HEK293 (cell line): ENCODE measurements around the gene LENEP.
A peak's percentile ranks its signal among the peaks of the same experiment; 100 is the strongest.

ENCODE experiments used
- GFI1B ChIP-seq: fragments of 450-650 bp; formaldehyde crosslinking; IDR thresholded peaks from 2 replicates; pipeline ENCODE4 v1.5.1; 2016; ENCODE audit warnings: missing biosample characterization, missing genetic modification characterization
- KLF9 ChIP-seq: fragments of 450-650 bp; formaldehyde crosslinking; IDR thresholded peaks from 2 replicates; pipeline ENCODE4 v1.5.1; 2016; ENCODE audit warnings: missing biosample characterization, missing genetic modification characterization, low read depth
- RBAK ChIP-seq: fragments of 450-650 bp; formaldehyde crosslinking; IDR thresholded peaks from 2 replicates; pipeline ENCODE4 v1.5.1; 2016; ENCODE audit warnings: missing biosample characterization, missing genetic modification characterization
- ZBTB20 ChIP-seq: fragments of 450-650 bp; formaldehyde crosslinking; IDR thresholded peaks from 2 replicates; pipeline ENCODE4 v1.5.1; 2016; ENCODE audit warnings: missing biosample characterization, missing genetic modification characterization
- ZBTB48 ChIP-seq: fragments of 450-650 bp; formaldehyde crosslinking; IDR thresholded peaks from 2 replicates; pipeline ENCODE4 v1.5.1; 2016; ENCODE audit warnings: missing biosample characterization, missing genetic modification characterization
- ZBTB8A ChIP-seq: fragments of 450-650 bp; formaldehyde crosslinking; IDR thresholded peaks from 2 replicates; pipeline ENCODE4 v1.5.1; 2016; ENCODE audit warnings: missing biosample characterization, missing genetic modification characterization
- ZFHX2 ChIP-seq: fragments of 450-650 bp; formaldehyde crosslinking; conservative IDR thresholded peaks from 2 replicates; pipeline ENCODE4 v1.5.1; 2016; ENCODE audit warnings: missing biosample characterization, missing genetic modification characterization
- ZFP37 ChIP-seq: fragments of 450-650 bp; formaldehyde crosslinking; IDR thresholded peaks from 2 replicates; pipeline ENCODE4 v1.5.1; 2016; ENCODE audit warnings: missing biosample characterization, missing genetic modification characterization
- ZFP69B ChIP-seq: fragments of 450-650 bp; formaldehyde crosslinking; IDR thresholded peaks from 2 replicates; pipeline ENCODE4 v1.5.1; 2016; ENCODE audit warnings: missing biosample characterization, missing genetic modification characterization
- ZNF132 ChIP-seq: fragments of 450-650 bp; formaldehyde crosslinking; IDR thresholded peaks from 2 replicates; pipeline ENCODE4 v1.5.1; 2017; ENCODE audit warnings: missing biosample characterization, missing genetic modification characterization, borderline replicate concordance
- ZNF174 ChIP-seq: fragments of 450-650 bp; formaldehyde crosslinking; IDR thresholded peaks from 2 replicates; pipeline ENCODE4 v1.5.0; 2017; ENCODE audit warnings: missing biosample characterization, mild to moderate bottlenecking, missing genetic modification characterization
- ZNF335 ChIP-seq: fragments of 450-650 bp; formaldehyde crosslinking; conservative IDR thresholded peaks from 2 replicates; pipeline ENCODE4 v1.5.1; 2016; ENCODE audit warnings: missing biosample characterization, missing genetic modification characterization
- ZNF398 ChIP-seq: fragments of 450-650 bp; formaldehyde crosslinking; IDR thresholded peaks from 2 replicates; pipeline ENCODE4 v1.5.1; 2017; ENCODE audit warnings: missing biosample characterization, missing genetic modification characterization
- ZNF600 ChIP-seq: fragments of 450-650 bp; formaldehyde crosslinking; IDR thresholded peaks from 2 replicates; pipeline ENCODE4 v1.5.1; 2016; ENCODE audit warnings: missing biosample characterization, missing genetic modification characterization
- ZNF664 ChIP-seq: fragments of 450-650 bp; formaldehyde crosslinking; IDR thresholded peaks from 2 replicates; pipeline ENCODE4 v1.5.1; 2016; ENCODE audit warnings: missing biosample characterization, missing genetic modification characterization
- ZNF768 ChIP-seq: fragments of 450-650 bp; formaldehyde crosslinking; IDR thresholded peaks from 2 replicates; pipeline ENCODE4 v1.5.1; 2018; ENCODE audit warnings: missing biosample characterization, mild to moderate bottlenecking, missing genetic modification characterization
- ZNF830 ChIP-seq: fragments of 450-650 bp; IDR thresholded peaks from 2 replicates; pipeline ENCODE4 v1.5.0; 2018; ENCODE audit warnings: missing biosample characterization, missing genetic modification characterization, low read depth, mild to moderate bottlenecking, moderate library complexity
- ZSCAN30 ChIP-seq: fragments of 450-650 bp; IDR thresholded peaks from 2 replicates; pipeline ENCODE4 v1.5.1; 2018; ENCODE audit warnings: missing biosample characterization, mild to moderate bottlenecking, missing genetic modification characterization, moderate library complexity
- ZSCAN4 ChIP-seq: fragments of 450-650 bp; formaldehyde crosslinking; IDR thresholded peaks from 2 replicates; pipeline ENCODE4 v1.5.1; 2017; ENCODE audit warnings: missing biosample characterization, missing genetic modification characterization
- ZSCAN5A ChIP-seq: fragments of 450-650 bp; formaldehyde crosslinking; IDR thresholded peaks from 2 replicates; pipeline ENCODE4 v1.5.1; 2016; ENCODE audit warnings: missing biosample characterization, missing genetic modification characterization
- TF ChIP-seq, protein P1 (sequence below): fragments of 450-650 bp; formaldehyde crosslinking; IDR thresholded peaks from 2 replicates; pipeline ENCODE4 v1.5.1; 2016; ENCODE audit warnings: missing biosample characterization, missing genetic modification characterization
- TF ChIP-seq, protein P2 (sequence below): fragments of 450-650 bp; formaldehyde crosslinking; IDR thresholded peaks from 2 replicates; pipeline ENCODE4 v1.5.1; 2017; ENCODE audit warnings: missing biosample characterization, missing genetic modification characterization
- TF ChIP-seq, protein P3 (sequence below): fragments of 450-650 bp; formaldehyde crosslinking; IDR thresholded peaks from 2 replicates; pipeline ENCODE4 v1.5.1; 2016; ENCODE audit warnings: missing biosample characterization, missing genetic modification characterization
- TF ChIP-seq, protein P4 (sequence below): fragments of 450-650 bp; formaldehyde crosslinking; IDR thresholded peaks from 2 replicates; pipeline ENCODE4 v1.5.1; 2016; ENCODE audit warnings: missing biosample characterization, missing genetic modification characterization, low read depth
- TF ChIP-seq, protein P5 (sequence below): fragments of 450-650 bp; formaldehyde crosslinking; IDR thresholded peaks from 2 replicates; pipeline ENCODE4 v1.5.1; 2017; ENCODE audit warnings: missing biosample characterization, missing genetic modification characterization

Gene LENEP

GRCh38 chr1:154999571-155000410 is 6.4 kb downstream of the LENEP start (continued):
- TF ChIP-seq, protein P1, sequence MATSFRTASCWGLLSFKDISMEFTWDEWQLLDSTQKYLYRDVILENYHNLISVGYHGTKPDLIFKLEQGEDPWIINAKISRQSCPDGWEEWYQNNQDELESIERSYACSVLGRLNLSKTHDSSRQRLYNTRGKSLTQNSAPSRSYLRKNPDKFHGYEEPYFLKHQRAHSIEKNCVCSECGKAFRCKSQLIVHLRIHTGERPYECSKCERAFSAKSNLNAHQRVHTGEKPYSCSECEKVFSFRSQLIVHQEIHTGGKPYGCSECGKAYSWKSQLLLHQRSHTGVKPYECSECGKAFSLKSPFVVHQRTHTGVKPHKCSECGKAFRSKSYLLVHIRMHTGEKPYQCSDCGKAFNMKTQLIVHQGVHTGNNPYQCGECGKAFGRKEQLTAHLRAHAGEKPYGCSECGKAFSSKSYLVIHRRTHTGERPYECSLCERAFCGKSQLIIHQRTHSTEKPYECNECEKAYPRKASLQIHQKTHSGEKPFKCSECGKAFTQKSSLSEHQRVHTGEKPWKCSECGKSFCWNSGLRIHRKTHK (tag by site-specific recombination): no peak
- TF ChIP-seq, protein P2, sequence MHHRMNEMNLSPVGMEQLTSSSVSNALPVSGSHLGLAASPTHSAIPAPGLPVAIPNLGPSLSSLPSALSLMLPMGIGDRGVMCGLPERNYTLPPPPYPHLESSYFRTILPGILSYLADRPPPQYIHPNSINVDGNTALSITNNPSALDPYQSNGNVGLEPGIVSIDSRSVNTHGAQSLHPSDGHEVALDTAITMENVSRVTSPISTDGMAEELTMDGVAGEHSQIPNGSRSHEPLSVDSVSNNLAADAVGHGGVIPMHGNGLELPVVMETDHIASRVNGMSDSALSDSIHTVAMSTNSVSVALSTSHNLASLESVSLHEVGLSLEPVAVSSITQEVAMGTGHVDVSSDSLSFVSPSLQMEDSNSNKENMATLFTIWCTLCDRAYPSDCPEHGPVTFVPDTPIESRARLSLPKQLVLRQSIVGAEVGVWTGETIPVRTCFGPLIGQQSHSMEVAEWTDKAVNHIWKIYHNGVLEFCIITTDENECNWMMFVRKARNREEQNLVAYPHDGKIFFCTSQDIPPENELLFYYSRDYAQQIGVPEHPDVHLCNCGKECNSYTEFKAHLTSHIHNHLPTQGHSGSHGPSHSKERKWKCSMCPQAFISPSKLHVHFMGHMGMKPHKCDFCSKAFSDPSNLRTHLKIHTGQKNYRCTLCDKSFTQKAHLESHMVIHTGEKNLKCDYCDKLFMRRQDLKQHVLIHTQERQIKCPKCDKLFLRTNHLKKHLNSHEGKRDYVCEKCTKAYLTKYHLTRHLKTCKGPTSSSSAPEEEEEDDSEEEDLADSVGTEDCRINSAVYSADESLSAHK: 0 out of 2 replicates have a peak, but pooled peaks have one; percentile 24
- TF ChIP-seq ZNF664 (no peak), ZNF830 (tag by site-specific recombination) (no peak), KLF9 (tag by site-specific recombination) (peak; percentile 75), ZNF174 (tag by site-specific recombination) (no peak), ZNF768 (tag by site-specific recombination) (no peak), ZFP69B (tag by site-specific recombination) (peak; percentile 23; the same call in 1 of the 2 replicates), ZNF132 (tag by site-specific recombination) (no peak), ZNF600 (tag by site-specific recombination) (no peak), GFI1B (tag by site-specific recombination) (no peak), ZSCAN4 (no peak), ZSCAN5A (tag by site-specific recombination) (no peak), RBAK (no peak), ZBTB20 (tag by site-specific recombination) (peak; percentile 44; the same call in 1 of the 2 replicates), ZBTB8A (tag by site-specific recombination) (peak; percentile 10), ZNF398 (tag by site-specific recombination) (peak; percentile 55), ZBTB48 (peak; percentile 91), ZFHX2 (tag by site-specific recombination) (peak; percentile 57; the same call in 1 of the 2 replicates), ZNF335 (tag by site-specific recombination) (peak; percentile 75), ZSCAN30 (no peak), ZFP37 (tag by site-specific recombination) (no peak)
- TF ChIP-seq, protein P3, sequence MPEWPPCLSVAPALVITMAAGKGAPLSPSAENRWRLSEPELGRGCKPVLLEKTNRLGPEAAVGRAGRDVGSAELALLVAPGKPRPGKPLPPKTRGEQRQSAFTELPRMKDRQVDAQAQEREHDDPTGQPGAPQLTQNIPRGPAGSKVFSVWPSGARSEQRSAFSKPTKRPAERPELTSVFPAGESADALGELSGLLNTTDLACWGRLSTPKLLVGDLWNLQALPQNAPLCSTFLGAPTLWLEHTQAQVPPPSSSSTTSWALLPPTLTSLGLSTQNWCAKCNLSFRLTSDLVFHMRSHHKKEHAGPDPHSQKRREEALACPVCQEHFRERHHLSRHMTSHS (tag by site-specific recombination): no peak
- TF ChIP-seq, protein P4, sequence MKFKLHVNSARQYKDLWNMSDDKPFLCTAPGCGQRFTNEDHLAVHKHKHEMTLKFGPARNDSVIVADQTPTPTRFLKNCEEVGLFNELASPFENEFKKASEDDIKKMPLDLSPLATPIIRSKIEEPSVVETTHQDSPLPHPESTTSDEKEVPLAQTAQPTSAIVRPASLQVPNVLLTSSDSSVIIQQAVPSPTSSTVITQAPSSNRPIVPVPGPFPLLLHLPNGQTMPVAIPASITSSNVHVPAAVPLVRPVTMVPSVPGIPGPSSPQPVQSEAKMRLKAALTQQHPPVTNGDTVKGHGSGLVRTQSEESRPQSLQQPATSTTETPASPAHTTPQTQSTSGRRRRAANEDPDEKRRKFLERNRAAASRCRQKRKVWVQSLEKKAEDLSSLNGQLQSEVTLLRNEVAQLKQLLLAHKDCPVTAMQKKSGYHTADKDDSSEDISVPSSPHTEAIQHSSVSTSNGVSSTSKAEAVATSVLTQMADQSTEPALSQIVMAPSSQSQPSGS (tag by site-specific recombination): no peak
- TF ChIP-seq, protein P5, sequence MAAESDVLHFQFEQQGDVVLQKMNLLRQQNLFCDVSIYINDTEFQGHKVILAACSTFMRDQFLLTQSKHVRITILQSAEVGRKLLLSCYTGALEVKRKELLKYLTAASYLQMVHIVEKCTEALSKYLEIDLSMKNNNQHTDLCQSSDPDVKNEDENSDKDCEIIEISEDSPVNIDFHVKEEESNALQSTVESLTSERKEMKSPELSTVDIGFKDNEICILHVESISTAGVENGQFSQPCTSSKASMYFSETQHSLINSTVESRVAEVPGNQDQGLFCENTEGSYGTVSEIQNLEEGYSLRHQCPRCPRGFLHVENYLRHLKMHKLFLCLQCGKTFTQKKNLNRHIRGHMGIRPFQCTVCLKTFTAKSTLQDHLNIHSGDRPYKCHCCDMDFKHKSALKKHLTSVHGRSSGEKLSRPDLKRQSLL: no peak
